HG03432 (cell line): ENCODE results near the gene GGTA1.
A peak's percentile ranks its signal among the peaks of the same experiment; 100 is the strongest.

Source experiments
- ATAC-seq: cut with Tn5 transposase; IDR thresholded peaks from one replicate; pipeline ENCODE4 v1.9.1; 2021; ENCODE audit warnings: mild to moderate bottlenecking, moderate library complexity; ENCODE audit not compliant: unreplicated experiment

Gene GGTA1

GRCh38 chr9:121500165-121500478 lies 478 bp upstream of the GGTA1 start:
- ATAC-seq = no peak

DNA sequence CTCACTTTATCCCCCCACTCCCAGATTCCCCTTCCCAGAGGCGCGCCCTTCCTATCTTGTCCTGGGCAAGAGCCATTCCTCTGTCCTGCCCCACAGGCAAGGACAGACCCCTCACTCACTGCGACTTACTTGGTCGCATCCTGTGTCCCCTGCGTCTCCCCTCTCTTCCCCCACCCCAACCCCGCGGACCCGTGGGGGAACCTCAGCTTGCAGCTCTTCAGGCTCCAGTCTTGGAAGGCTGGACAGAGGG lies 542 bp downstream of the GGTA1 start:
- no peak for ATAC-seq

DNA sequence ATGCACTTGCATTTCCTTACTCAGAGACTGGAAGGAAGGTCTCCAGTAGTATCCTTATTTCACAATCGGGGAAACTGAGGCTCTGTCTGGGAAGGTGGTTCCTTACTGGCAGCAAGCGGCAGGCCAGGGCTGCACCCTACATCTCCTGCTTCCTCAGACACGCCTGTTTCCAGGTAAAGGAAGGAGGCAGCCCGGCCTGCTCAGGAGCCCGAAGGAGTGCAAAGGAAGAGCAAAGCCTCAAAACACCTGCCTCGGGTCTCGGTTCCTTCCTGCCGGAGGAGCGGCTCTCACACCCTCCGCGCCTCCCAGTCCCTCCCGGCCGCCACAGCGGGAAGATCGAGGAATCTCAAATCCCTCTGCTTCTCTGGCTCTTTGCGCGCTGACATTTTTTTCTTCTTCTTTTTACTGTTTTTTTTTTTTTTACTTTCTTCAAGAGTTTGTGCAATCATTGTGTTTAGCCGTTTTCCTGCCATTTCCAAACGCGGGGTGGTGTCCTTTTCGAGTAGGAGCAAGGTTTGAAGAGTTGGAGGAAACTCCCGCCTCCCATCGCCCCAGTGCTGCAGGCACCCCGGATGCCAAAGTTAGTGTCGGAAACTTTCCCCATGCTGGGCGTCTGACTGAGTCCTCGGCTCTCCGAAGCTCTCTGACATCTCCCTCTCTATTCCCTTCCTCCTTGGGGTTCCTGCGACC lies 1.0 kb downstream of the GGTA1 start:
- peak; percentile 18 for ATAC-seq

- peak; percentile 76 for ATAC-seq
Measured at GRCh38 chr9:121498150-121498486, 1.5 kb downstream of the GGTA1 start.

- ATAC-seq = no peak
Measured at GRCh38 chr9:121495976-121496375, 3.7 kb downstream of the GGTA1 start.

GRCh38 chr9:121494192-121494591 lies 5.5 kb downstream of the GGTA1 start:
- ATAC-seq = no peak

- ATAC-seq = no peak
Measured at GRCh38 chr9:121491111-121491510, 8.5 kb downstream of the GGTA1 start.

GRCh38 chr9:121489344-121489743 lies 10.3 kb downstream of the GGTA1 start:
- ATAC-seq = no peak

- ATAC-seq = no peak
Measured at GRCh38 chr9:121486043-121486442, 13.6 kb downstream of the GGTA1 start.

DNA sequence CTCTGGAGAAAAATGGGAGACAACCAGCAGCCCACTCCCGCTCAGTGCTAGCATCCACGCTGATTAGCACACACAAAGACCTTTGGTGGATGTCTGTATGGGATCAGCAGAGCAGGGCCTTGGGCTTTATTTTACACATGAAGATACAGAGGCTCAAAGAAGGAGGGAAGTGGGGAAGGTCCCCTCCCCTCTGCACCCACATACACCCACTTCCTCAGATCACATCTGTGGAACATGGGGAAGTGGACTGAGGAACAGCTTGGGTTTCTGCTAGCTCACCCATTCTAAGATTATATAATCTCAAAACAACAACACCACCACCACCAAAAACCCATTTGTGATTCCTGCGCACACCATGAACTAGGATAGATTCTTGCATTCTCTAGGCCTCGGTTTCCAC lies 14.0 kb downstream of the GGTA1 start:
- ATAC-seq = no peak

- no peak for ATAC-seq
Measured at GRCh38 chr9:121484651-121485446, 14.8 kb downstream of the GGTA1 start.

DNA sequence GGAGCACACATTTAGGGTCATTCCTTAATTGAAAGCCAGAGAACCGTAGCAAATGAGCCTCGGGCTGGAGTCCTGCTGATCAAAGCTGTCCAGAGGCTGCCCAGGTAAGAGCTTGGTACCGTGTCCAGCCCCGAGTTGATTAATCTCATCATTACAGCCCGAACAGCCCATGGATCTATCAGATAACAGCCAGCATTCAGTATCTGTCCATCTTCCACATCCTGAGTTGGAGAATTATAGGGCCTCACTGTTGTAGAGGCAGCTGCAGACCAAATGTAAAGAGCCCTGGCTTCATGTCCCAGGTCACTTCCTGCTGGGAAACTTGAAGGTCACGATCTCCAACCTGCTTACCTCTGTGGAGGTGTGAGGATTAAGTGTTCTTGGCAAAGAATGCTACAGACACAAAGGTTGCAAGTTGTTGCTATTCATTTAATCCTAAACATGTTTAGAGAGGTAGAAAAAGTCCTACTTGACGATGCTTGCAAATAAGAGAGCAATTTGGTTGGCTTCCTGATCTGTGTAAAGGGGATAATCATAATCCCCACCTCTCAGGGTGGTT lies 16.1 kb downstream of the GGTA1 start:
- ATAC-seq = no peak

- ATAC-seq = no peak
Measured at GRCh38 chr9:121483049-121483448, 16.6 kb downstream of the GGTA1 start.

- no peak for ATAC-seq
Measured at GRCh38 chr9:121478816-121479676, 20.6 kb downstream of the GGTA1 start.

GRCh38 chr9:121476156-121476555 lies 23.5 kb downstream of the GGTA1 start:
- ATAC-seq = no peak

DNA sequence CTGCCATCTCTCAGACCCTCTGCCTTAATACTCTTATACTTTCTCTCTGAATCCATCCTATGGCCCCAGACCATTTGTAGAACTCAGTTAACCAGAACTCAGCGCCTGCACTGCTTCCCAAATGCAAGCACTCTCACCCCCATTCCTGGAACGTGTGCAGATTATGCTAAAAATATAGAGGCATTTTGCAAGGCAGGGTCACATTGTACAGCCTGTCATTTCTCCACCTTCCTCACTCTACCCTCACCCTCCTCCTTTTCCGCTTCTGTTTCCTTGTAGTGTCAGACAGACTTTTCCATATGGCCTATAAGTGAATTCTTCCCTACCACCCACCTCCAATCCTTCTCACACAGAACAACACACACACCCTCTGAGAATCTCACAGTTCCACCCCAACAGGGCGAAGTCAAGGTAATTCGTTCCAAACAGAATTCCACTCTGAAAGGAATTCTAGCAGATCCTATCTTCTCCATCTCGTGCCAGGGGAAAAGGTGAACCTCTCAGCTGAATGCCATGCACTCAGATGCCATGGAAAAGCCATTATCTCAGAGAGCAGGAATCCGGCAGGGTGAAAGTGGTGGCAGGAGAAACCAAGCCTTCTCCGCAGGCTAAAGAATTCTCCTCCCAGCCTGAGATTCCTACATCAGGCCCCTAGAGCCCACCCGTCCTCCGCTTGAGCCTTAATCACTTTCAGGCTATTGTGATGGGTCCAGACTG lies 25.3 kb downstream of the GGTA1 start:
- no peak for ATAC-seq

- ATAC-seq = no peak
Measured at GRCh38 chr9:121473229-121473628, 26.4 kb downstream of the GGTA1 start.

GRCh38 chr9:121472446-121472845 lies 27.2 kb downstream of the GGTA1 start:
- no peak for ATAC-seq

GRCh38 chr9:121466142-121466541 lies 33.5 kb downstream of the GGTA1 start:
- ATAC-seq = no peak

DNA sequence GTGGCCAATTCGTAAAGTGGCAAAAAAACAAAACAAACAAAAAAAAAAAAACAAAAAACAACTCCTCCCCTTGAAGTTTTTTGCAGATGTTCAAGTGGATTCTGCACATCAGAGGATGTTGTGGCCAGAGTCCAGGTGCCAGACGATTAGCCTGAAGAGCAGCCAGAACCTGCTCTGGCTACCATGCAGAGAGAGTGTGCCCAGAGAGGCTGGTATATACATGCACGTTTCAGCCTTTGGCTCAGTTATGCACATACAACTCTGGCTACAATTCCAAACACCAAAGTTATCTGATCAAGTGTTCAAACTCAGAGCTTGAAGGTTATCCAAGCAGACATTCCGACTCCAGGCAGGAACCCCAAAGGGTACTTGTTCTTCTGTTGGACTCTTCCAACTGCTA lies 34.7 kb downstream of the GGTA1 start:
- ATAC-seq = no peak
